ENCODE results near the gene FMNL1. TPM values are rescaled to one million over a fixed set of nuclear protein-coding genes. Genes with fewer than 3 reads are reported as not detected.

FMNL1 gene
- total RNA-seq, 4 donors from 2014 or later = 9.3 to 45.4 (median 15.8) TPM

GRCh38 chr17:45234641-45235415 is 13.1 kb downstream of the FMNL1 start:
- Histone ChIP-seq H3K4me3 (no peak overlapping the region), H3K27me3 (no peaks in the 10 kb centered on the region), H3K36me3 (peaks cover 0 to 7% (median 0%) of the 10 kb centered on the region in 3 donors), H3K9me3 (no peaks in the 10 kb centered on the region), H3K4me1 (peaks cover 0 to 14% (median 3%) of the 10 kb centered on the region in 4 donors), H3K27ac (no peak overlapping the region)
- peak in 3 of 6 experiments; percentile 16 to 23 (median 18) for TF ChIP-seq CTCF (IDR thresholded peaks at IDR 0.05)
- TF ChIP-seq POLR2A (IDR thresholded peaks at IDR 0.05) = no peak
- peak in 2 of 3 donors; percentile 68 to 71 for DNase-seq

- no peaks in the 10 kb centered on the region for H3K27me3 ChIP-seq
- no peak overlapping the region for H3K4me3 ChIP-seq
- no peak overlapping the region for H3K27ac ChIP-seq
These were observed 14.0 kb downstream of the FMNL1 start for GRCh38 chr17:45235416-45236281.

DNA sequence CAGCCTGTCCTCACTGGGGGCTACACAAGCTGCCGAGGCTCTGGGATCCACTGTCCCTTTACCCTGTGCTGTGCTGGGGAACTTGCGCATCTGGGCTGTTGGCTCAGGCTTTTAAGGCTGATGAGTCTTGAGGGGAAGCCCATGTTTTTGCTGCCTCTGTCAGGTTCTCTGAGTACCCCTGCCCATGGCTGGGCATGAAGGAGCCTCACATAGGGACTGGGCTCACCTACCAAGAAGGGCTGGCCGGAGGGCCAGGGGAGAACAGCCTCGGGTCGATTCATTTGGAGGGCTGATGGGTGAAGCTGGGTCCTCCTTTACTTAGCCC is 14.6 kb downstream of the FMNL1 start:
- H3K27ac ChIP-seq = no peak overlapping the region
- no peak for TF ChIP-seq POLR2A (IDR thresholded peaks at IDR 0.05)
- no peak for TF ChIP-seq CTCF (IDR thresholded peaks at IDR 0.05)
- H3K4me1 ChIP-seq = peaks cover 0 to 5% (median 0%) of the 10 kb centered on the region in 4 donors
- H3K9me3 ChIP-seq = no peaks in the 10 kb centered on the region
- no peaks in the 10 kb centered on the region for H3K27me3 ChIP-seq
- peaks cover 0 to 16% (median 0%) of the 10 kb centered on the region in 3 donors for H3K36me3 ChIP-seq
- DNase-seq = no peak
- H3K4me3 ChIP-seq = no peak overlapping the region

More at GRCh38 chr17:45235416-45236281, 14.0 kb downstream of the FMNL1 start:
- peaks cover 0 to 8% (median 0%) of the 10 kb centered on the region in 4 donors for H3K4me1 ChIP-seq
- peaks cover 0 to 15% (median 0%) of the 10 kb centered on the region in 3 donors for H3K36me3 ChIP-seq
- TF ChIP-seq POLR2A (IDR thresholded peaks at IDR 0.05) (no peak), CTCF (IDR thresholded peaks at IDR 0.05) (peak; percentile 63 to 77 (median 74))
- no peaks in the 10 kb centered on the region for H3K9me3 ChIP-seq
- DNase-seq = peak; percentile 78 to 94 (median 86)

DNA sequence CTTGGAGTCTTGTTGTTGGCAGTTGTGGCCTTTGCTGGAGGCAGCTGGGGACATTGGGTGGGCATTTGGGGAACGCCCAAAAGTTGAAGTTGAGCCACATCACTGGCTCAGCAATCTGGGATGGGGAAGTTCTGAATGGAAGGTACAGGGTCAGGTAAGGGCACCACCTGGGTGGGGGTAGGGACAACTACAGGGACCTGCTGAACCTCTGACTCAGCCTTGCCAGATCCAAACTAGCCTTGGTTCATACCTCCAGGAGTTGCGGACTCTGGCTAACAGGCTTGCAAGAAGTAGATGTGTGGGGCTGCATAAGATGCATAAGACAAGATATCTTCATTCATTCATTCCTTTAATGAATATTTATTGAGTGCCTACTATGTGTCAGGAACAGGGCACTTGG is 16.0 kb downstream of the FMNL1 start:
- Histone ChIP-seq H3K27me3 (peaks cover 0 to 4% of the 10 kb centered on the region in 2 donors), H3K4me1 (peaks cover 0 to 6% (median 0%) of the 10 kb centered on the region in 4 donors), H3K27ac (no peak overlapping the region), H3K36me3 (peaks cover 0 to 16% (median 0%) of the 10 kb centered on the region in 3 donors), H3K9me3 (no peaks in the 10 kb centered on the region), H3K4me3 (no peak overlapping the region)
- no peak for DNase-seq
- TF ChIP-seq POLR2A (IDR thresholded peaks at IDR 0.05) = no peak
- no peak for TF ChIP-seq CTCF (IDR thresholded peaks at IDR 0.05)

GRCh38 chr17:45238155-45238774 is 16.6 kb downstream of the FMNL1 start:
- peaks cover 0 to 16% (median 0%) of the 10 kb centered on the region in 3 donors for H3K36me3 ChIP-seq
- no peak overlapping the region for H3K4me3 ChIP-seq
- no peak for DNase-seq
- peaks cover 0 to 4% of the 10 kb centered on the region in 2 donors for H3K27me3 ChIP-seq
- no peak for TF ChIP-seq CTCF (IDR thresholded peaks at IDR 0.05)
- no peak for TF ChIP-seq POLR2A (IDR thresholded peaks at IDR 0.05)
- peaks cover 0 to 6% (median 0%) of the 10 kb centered on the region in 4 donors for H3K4me1 ChIP-seq
- H3K27ac ChIP-seq = no peak overlapping the region
- no peaks in the 10 kb centered on the region for H3K9me3 ChIP-seq
